Midbrain (tissue), 1 donor: ENCODE results near the gene REXO1.

Experiments
- DNase-seq: peaks from one replicate; lab custom pipeline; 2025; lab: John Stamatoyannopoulos, UW

The REXO1 gene

DNA sequence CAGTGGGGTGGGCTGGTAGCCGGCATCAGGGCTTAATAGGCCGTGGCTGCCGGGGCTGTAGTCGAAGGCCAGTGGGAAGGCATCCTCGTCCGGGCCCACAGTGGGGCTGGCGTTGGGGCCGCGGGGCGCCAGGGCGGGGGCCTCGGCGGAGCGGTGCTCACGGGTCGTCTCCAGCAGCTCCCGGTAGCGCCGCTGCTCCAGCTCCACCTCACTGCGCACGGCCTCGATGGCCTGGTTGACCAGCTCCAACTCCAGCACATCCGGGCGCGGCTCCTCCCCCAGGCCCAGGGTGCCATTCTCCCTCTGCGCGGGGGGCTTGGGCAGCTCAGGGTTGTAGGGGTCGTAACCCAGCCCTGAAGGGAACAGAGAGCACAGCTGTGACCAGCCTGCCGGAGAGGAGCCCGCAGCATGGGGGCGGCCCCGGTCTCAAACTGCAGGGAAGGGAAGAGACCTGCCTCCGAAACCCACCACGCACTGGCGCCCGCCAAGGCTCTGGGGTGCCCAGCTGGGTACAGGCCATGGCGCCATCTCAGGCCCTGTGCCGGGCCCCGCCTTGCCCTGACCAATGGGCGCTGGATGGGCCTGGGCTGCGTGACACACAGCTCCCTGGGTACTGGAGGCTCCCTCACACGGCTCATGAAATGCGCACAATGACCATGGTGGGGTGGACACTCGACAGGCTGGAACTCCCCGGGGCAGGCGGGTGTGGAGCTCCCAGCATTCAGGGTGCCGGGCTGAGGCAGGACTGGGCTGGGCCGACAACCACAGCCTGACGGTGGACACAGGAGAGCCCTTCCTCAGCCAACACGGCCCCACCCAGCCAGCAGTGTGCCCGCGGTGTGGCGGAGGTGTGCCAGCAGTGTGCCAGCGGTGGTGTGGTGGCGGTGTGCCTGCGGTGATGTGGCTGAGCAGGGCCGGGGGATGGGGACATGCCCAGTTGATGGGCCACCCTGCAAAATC lies 19.7 kb downstream of the REXO1 start:
- DNase-seq, result no peak

- no peak for DNase-seq
Measured at GRCh38 chr19:1827566-1828278, 20.6 kb downstream of the REXO1 start.

DNA sequence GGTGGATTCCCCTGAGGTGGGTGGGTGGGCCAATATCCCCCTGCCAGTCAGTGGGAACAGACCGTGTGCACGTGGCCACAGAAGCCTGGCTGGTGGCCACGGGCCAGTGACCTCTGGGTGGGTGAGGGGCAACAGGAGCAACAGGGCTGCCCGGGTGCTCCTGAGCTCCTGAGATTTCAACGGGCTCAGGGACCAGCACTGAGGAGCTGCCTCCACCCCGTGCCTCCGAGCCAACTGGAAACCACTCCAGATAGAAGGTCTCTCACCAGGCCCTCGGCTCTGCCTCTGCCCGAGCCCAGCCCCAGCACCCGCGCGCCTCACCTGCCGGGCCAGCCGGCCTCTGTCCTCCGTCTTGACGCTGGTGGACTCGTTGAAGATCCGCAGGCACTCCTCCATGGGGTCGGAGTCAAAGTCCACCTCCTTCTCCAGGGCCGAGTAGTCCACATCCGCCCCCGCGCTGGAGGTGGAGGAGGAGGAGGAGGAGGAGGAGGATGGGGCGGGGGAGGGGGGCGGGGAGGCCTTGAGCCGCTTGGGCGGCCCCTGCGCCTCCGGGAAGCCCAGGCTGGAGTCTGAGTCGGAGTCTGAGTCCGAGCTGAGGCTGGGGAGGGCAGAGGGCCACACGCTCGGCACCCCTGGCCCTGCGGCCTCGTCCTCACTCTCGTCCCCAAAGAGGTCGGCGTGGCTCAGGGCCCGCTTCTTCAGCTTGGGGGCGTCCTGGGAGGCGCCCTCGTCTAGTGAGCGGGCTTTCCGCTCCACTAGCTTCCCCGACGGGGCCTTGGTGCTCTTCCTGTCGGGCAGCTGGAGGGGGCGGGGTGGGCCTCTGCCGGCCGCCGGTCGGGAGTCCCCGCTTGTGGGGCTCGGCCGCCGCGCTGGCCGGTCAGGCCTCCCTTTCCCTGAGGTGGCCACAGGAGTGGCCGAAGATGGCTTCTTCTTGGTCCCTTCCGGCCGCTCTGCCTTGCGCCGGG lies 21.4 kb downstream of the REXO1 start:
- DNase-seq, result no peak

DNA sequence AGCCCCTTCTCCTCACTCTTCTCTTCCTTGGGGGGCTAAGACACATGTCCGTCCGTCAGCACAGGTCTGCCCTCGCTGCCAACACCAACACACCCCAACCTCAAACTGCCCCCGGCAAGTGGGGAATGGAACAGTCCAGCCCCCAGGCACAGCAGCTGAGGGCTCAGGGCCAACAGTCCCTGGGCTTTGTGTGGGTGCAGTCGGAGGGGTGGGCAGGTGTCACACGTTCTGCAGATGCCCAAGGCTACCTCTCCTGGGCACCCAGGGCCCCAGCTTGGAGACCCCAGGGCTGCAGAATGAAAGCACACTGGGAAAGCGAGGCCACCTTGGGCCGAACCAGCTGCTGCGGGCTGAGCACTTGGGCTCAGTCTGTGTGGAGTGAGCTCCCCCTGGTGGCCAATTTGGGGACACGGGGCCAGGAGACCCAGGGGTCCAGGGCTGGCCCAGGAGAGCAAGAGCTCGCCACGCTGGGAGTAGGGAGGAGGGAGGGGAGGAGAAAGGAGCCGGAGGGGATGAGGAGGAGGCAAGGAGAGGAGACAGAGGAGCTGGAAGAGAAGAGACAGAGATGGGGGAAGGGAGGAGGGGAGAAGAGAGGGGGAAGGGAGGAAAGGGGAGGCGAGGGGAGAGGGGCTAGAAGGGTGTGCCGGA lies 22.2 kb downstream of the REXO1 start:
- peak; percentile 67 for DNase-seq

- DNase-seq, result no peak
Measured at GRCh38 chr19:1824252-1824622, 24.0 kb downstream of the REXO1 start.

- no peak for DNase-seq
Measured at GRCh38 chr19:1823539-1824251, 24.6 kb downstream of the REXO1 start.

GRCh38 chr19:1823020-1823419 lies 25.3 kb downstream of the REXO1 start:
- DNase-seq, result no peak

- no peak for DNase-seq
Measured at GRCh38 chr19:1822210-1822609, 26.1 kb downstream of the REXO1 start.

DNA sequence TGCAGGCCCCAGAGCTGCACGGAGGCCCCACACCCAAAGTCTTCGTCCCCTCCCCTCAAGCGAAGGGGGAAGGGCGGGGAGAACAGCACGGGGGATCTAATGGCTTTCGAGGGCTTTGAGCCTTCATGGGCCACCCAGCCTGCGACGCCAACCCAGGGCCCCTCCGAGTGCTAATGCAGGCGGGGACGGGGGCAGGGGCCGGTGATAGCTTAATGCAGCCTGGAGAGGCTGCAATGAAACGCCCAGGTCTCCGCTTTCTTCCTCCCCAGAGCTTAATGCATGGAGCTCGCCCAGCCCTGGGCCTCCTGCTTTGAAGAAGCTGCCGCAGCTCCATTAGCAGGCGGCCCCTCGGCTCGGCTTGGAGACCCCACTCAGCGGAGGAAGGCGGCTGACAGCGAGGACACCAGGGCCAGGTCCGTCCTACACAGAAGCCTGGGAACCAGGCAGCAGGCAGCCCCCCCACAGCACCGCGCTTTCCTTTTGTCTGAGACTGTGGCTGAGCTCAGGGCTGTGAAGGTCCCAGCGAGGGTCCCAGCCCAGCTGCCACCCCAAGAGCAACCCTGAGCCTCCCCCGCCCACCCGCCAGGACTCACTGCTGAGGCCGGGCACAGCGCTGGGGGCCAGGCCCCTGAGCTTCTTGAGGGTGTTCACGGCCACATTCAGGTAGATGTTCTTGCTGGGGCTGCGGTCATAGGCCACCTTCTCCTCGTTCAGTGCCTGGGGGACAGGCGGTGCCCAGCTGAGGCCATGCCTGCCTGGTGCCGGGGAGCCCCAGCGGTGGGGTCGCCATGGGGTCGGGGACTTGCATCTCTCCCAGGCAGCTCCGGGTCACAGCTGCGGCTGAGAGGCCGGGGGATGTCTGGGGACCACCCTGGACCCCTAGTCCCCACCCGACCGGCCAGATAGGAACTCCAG lies 28.7 kb downstream of the REXO1 start:
- DNase-seq, result no peak

DNA sequence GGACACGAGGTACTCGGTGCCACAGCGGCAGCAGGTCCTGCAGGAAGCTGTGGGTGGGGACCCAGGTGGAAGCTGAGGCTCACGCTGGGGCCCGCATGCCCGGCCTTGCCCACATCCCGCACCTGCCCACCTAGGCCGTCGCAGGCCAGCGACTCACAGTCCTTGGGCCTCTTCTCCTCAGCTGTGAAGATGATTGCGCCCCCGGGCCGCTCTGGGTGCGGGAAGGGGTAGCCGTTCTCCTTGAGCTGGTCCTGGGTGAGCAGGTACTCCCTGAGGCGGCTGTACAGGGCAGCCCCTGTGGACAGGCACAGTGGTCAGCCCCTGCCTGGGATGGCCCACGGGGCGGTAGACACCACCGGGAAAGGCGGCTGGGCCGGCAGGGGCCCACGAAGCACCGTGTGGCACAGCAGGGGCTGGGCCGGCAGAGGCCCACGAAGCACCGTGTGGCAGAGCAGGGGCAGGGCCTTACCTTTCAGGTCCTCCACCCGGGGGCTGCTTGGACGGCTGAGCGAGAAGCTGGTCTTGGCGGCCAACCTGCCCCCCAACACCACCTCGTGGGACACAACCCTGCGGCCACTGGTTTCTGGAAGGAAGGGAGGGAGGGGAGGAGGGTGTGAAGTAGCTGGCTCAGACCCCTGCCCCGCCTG lies 29.6 kb downstream of the REXO1 start:
- DNase-seq, result no peak

GRCh38 chr19:1817553-1818179 lies 30.6 kb downstream of the REXO1 start:
- DNase-seq, result no peak

DNA sequence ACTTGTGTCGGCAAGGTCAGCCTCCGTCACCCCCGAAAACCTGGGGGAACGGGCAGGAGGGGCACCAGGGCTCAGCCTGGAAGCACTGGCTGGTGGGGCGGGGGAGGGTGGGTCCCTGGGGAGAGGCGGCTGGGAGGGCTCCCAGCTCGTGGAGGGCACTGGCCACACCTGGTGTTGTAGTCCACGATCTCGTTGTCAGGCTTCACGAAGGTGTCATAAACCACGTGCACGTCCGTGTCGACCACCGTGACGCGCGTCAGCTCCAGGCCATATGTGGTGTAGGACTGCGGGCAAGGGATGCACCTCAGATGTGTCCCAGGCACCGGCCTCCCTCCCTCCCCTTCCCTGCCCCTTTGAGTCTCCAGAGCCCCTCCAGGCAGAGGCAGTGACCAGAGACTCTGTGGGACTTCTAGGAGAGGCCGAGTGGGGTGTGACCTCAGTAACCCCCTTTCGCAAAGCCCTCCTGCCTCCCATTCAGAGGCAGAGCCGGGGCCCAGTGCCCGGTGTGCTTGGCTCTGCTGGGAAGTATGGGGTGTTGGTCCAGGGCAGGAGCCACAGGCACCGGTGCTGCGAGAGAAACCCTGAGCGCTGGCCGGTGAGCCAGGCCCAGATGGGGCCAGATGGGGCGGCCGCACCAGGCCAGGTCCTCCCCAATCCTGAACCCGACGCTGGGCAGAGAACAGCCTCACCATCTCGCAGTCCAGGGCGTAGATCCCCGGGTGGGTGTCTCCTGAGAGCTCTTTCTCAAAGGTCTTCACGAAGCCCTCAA lies 31.6 kb downstream of the REXO1 start:
- DNase-seq, result no peak

DNA sequence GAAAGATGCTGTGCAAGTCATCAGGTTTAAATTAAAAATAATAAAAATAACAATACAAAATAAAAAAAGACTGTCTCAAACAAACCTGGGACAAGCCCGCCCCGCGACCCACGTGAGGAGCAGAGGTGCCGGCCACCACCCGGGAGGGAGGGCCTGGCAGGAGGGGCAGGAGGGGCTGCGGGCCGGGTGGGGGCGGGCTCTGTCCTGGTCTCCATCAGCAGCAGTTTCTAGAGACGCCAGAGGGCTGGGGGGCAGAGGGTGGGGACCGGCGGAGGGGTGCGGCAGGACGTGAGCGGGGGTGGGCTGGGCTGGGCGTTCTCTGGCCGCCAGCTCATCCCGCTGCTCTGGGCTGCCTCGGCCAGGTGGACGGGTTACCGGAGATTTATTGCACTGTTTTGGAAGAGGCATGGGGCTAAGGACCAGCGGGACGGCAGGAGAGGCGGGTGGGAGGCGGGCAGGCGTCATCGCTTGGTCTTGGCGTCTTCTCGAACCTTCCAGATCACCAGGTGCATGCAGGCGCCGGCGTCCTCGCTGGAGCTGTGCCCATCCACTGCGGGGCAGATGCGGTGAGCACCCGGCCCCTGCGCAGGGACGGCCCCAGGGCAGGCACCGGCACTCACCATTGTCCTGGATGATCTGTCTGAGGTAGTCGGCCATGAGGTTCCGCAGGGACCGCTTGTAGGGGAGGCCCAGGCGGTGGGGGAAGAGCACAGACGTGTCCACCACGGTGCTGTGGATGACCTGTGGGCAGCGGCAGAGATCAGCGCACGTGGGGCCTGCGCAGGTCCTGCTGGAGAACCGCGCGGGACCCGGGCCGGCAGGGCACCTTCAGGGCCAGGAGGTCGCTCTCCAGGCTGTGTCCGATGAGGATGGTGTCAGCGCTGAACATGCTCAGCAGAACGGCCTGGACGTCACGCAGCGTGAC lies 32.4 kb downstream of the REXO1 start:
- no peak for DNase-seq

GRCh38 chr19:1814833-1815604 lies 33.3 kb downstream of the REXO1 start:
- no peak for DNase-seq

DNA sequence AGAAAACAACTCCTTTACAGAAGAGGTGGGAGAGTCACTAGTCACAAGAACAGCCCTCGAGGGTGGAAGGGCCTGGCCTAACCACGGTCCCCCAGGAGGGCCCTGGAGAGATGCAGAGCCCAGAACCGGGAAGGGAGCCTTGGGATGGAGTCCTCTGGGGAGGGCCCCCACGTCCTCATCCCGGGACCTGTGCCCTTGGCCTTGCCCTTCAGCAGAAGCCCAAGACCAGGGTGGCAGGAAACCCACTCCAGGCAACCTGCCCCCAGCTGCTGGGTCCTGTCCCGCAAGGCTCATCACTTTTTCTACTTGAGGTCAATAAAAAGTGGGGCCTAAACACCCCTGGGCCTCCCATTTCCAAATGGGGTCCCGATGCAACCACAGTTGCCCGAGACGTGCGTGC lies 33.9 kb downstream of the REXO1 start:
- no peak for DNase-seq
